GM21526 (cell line): ENCODE results near the gene ORC5.
"Not testable (repeated sequence)": the region's sequence is repeated elsewhere in the genome, so short reads cannot be mapped to it uniquely, and the experiment has no call there.

ENCODE experiments used
- ATAC-seq: cut with Tn5 transposase; IDR thresholded peaks from one replicate; pipeline ENCODE4 v1.9.1; 2021; ENCODE audit warnings: moderate library complexity; ENCODE audit not compliant: unreplicated experiment, low FRiP score

Gene ORC5

GRCh38 chr7:104196161-104196560 lies 11.7 kb downstream of the ORC5 start:
- ATAC-seq: no peak

GRCh38 chr7:104192434-104192833 lies 15.4 kb downstream of the ORC5 start:
- no peak for ATAC-seq

DNA sequence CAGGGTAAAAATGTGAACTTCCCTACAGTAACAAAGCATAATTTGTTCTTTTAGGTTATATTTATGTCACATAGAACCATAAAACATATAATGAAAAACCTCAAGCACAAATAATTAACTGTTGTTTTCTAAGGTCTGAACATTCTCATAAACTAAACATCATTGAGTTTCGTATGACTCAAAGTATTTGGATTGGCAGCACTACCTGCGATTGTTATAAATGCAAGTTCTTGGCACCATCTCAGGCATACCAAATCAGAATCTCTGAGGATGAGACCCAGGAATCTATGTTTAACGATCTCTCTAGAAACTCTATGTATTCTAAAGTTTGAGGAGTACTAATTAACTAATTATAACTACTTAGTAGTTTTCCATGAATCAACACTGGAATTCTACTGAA lies 22.5 kb downstream of the ORC5 start:
- no peak for ATAC-seq

DNA sequence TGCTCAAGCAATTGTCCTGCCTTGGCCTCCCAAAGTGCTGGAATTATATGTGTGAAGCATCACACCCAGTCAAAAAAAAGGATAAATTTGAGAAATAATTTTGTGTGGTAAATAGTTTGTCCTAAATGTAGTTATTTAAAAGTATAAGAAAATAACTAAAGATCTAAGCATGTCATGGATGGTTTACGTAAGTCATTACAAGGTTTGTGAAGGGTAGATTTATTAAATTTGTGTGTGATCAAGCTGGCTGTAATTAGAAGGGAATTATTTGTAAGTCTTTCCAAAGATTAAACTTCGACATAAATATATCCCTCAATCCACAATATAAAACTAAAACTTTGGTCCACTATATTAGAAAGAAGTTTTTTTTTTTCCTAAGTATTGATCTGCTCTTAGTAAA lies 28.6 kb downstream of the ORC5 start:
- no peak for ATAC-seq

DNA sequence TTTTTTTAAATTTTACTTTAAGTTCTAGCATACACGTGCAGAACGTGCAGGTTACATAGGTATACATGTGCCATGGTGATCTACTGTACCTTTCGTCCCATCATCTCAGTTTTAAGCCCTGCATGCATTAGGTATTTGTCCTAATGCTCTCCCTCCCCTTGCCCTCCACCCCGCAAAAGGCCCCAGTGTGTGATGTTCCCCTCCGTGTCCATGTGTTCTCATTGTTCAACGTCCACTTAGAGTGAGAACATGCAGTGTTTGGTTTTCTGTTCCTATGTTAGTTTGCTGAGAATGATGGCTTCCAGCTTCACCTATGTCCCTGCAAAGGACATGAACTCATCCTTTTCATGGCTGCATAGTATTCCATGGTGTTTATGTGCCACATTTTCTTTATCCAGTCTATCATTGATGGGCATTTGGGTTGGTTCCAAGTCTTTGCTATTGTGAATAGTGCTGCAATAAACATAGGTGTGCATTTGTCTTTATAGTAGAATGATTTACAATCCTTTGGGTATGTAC lies 30.2 kb downstream of the ORC5 start:
- ATAC-seq: not testable (repeated sequence)

GRCh38 chr7:104176332-104176731 lies 31.5 kb downstream of the ORC5 start:
- no peak for ATAC-seq

- ATAC-seq: no peak
Measured at GRCh38 chr7:104175361-104175984, 32.3 kb downstream of the ORC5 start.

- ATAC-seq: no peak
Measured at GRCh38 chr7:104174798-104175197, 33.0 kb downstream of the ORC5 start.

DNA sequence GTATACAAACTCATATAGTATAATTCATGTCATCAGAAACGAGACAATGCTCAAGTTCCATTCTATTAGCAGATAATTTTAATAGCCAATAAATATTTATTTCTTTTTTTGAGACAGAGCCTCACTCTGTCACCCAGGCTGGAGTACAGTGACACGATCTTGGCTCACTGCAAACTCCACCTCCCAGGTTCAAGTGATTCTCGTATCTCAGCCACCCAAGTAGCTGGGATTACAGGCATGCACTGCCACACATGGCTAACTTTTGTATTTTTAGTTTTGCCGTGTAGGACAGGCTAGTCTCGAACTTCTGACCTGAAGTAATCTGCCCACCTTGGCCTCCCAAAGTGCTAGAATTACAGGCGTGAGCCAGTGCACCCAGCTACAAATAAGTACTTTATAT lies 45.7 kb downstream of the ORC5 start:
- no peak for ATAC-seq

DNA sequence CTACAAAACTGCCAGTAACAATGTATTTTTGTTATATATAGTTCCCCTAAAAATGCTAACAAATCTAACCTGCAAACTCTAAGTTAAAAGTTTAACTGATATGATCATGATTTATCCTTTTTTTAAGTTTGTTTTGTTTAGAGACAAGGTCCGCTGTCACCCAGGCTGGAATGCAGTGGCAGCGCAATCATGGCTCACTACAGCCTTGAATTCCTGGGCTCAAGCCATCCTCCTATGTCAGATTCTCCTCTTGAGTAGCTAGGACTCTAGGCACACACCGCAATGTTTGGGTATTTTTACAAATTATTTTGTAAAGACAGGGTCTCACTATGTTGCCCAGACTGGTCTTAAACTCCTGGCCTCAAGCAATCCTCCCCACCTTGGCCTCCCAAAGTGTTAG lies 46.6 kb downstream of the ORC5 start:
- no peak for ATAC-seq

GRCh38 chr7:104160375-104160774 lies 47.4 kb downstream of the ORC5 start:
- ATAC-seq: no peak

- no peak for ATAC-seq
Measured at GRCh38 chr7:104156842-104157277, 51.0 kb downstream of the ORC5 start.

- ATAC-seq: no peak
Measured at GRCh38 chr7:104153287-104153686, 54.5 kb downstream of the ORC5 start.

- no peak for ATAC-seq
Measured at GRCh38 chr7:104152468-104152867, 55.3 kb downstream of the ORC5 start.

DNA sequence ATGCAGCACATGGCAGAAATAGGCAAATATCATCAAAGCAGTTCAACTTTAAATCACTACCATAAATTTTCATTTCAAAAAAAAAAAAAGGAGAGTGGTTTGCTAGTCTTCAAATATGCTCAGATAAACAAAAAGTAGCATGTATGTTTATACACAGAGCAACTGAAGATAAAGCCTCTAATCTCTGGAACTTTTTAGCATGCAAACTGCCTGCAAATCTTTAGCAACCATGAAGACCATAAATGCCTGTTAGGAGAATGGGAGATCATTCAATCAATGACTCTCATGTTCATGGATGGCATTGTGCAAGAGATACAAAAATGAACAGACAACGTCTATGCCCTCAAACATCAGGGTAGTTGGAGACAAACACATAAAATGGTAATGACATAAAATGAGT lies 57.3 kb downstream of the ORC5 start:
- no peak for ATAC-seq

GRCh38 chr7:104149822-104150221 lies 58.0 kb downstream of the ORC5 start:
- ATAC-seq: no peak

GRCh38 chr7:104142147-104142546 lies 65.7 kb downstream of the ORC5 start:
- no peak for ATAC-seq

DNA sequence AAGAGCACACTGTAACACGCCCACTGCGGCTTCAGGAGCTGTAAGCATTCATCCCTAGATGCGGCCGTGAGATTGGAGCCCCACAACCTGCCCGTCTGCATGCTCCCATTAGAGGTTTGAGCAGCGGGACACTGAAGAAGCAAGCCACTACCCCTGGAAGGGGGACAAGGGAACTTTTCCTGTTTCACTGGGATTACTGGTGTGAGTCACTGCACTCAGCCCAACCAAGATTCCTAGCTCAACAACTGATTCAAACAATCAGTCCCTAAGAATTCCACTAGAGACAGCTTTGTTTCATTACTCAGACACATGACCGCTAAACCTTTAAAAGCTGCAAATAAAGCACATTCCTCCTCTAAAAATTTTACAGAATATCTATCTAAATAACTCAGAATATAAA lies 69.8 kb downstream of the ORC5 start:
- ATAC-seq: no peak

DNA sequence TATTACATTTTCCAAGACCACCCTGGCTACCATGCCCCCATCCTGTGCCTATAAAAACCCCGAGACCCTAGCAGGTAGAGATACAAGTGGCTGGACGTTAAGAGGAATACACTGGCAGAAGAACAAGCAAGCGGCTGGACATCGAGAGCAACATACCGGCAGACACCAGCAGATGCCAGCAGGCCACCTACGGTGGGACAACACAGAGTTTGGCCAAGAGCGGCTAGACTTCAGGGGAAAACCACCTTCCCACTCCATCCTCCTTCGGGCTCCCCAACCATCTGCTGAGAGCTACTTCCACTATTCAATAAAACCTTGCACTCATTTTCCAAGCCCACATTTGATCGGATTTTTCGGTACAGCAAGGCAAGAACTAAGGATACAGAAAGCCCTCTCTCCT lies 70.3 kb downstream of the ORC5 start:
- no peak for ATAC-seq

DNA sequence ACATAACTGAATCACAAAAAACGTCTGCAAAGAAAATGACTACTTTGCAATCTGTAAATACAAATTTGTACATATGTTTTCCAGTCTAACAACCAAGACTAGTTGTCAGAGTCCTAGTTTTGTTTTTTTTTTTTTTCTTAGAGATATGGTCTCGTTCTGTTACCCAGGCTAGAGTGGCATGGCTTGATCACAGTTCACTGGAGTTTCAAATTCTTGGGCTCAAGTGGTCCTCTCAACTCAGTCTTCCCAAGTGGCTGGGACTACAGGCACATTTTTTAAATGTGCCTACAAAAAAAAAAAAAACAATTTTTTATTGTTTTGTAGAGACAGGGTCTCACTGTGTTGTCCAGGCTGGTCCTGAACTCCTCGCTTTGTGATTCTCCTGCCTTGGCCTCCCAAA lies 70.8 kb downstream of the ORC5 start:
- ATAC-seq: no peak

- ATAC-seq: no peak
Measured at GRCh38 chr7:104136561-104136960, 71.3 kb downstream of the ORC5 start.

- ATAC-seq: no peak
Measured at GRCh38 chr7:104135760-104136558, 71.9 kb downstream of the ORC5 start.
